ENCODE results near the gene TPRN.

TPRN gene

DNA sequence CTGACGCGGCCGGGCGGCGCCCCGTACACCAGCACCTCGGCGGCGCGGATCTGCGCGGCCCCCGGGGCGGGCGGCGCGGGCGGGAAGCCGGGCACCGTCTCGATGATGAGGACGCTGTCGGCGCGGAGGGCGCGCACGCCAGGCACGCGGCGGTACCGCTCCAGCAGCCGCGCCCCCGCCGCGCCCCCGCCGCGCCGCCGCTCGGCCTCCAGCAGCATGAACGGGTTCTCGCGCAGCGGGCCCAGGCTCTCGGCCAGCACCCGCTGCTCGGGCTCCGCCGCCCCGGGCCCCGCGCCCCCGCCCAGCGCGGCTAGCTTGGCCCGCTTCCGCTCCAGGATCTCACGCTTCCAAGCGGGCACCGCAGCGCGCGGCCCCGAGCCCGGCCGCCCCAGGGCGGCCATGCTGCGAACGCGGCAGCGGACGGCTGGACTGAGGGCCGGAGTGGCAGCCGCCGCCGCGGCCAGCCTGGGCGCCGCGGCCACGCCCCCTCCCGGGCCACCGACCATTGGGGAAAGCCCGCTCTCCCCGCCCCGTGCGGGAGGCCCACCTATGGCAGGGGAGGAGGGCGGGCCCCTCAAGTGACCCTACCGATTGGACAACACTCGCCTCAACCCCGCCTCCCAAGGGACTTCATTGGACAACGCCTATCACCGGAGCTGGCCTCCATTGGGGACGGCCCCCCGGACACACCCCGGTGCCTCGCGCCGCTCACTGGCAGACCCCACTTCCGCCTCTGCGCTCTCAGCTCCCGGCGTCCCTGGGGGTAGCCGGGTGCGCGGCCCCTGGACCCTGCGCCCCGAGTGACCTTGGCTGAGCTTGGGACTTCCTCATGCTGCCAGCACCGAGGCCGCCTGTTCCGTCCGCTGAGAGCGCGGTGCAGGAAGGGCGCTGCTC lies at the start of gene TPRN:
TSS of gene TPRN (minus strand) at position 431 of the 894 bp plus-strand sequence. CDS start at position 401, 30 bp downstream.
- H3K4me3 ChIP-seq (ENCODE audit: low read depth, low read length): peak within 1 kb of the TSS; percentile 79
- ChIA-PET CTCF (interaction anchor here (0.9 to 1.4 kb wide), 7 partner anchors 8 to 171 kb away, joined by 3 to 7 read pairs (median 4); partner anchors contain the start of gene RNF208), POLR2A (interaction anchor here (0.6 to 1.7 kb wide), 10 partner anchors 9 to 71 kb away, joined by 3 to 12 read pairs (median 3); partner anchors contain the start of genes ANAPC2 and TUBB4B)
- peak; percentile 89 for DNase-seq (ENCODE audit: low read depth, low spot score)
- TF ChIP-seq, protein P1, sequence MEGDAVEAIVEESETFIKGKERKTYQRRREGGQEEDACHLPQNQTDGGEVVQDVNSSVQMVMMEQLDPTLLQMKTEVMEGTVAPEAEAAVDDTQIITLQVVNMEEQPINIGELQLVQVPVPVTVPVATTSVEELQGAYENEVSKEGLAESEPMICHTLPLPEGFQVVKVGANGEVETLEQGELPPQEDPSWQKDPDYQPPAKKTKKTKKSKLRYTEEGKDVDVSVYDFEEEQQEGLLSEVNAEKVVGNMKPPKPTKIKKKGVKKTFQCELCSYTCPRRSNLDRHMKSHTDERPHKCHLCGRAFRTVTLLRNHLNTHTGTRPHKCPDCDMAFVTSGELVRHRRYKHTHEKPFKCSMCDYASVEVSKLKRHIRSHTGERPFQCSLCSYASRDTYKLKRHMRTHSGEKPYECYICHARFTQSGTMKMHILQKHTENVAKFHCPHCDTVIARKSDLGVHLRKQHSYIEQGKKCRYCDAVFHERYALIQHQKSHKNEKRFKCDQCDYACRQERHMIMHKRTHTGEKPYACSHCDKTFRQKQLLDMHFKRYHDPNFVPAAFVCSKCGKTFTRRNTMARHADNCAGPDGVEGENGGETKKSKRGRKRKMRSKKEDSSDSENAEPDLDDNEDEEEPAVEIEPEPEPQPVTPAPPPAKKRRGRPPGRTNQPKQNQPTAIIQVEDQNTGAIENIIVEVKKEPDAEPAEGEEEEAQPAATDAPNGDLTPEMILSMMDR (IDR thresholded peaks at IDR 0.05; ENCODE audit: insufficient read depth, low read length, missing control alignments): no peak

DNA sequence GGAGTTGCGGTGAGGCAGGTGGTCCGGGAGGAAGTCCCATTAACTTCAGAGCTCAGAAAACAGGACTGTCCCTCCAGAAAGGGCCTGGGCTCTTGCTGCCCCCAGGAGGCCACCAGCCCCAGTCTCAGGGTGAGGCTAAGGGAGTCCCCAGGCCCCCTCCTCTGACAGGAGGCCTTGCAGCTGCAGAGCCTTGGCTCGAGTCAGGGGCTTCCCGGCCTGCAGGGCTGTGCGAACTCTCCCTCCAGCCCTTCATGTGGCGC lies 47.3 kb upstream of the TPRN start:
- DNase-seq (ENCODE audit: low read depth, low spot score): no peak
- TF ChIP-seq, protein P1 (IDR thresholded peaks at IDR 0.05; ENCODE audit: insufficient read depth, low read length, missing control alignments): no peak
- ChIA-PET POLR2A (no interaction called here), CTCF (interaction anchor here (1.4 to 2.3 kb wide), 2 partner anchors 18 to 21 kb away, joined by 4 to 6 read pairs; partner anchors contain the start of gene RNF224)
- H3K4me3 ChIP-seq (ENCODE audit: low read depth, low read length): no peak overlapping the region

DNA sequence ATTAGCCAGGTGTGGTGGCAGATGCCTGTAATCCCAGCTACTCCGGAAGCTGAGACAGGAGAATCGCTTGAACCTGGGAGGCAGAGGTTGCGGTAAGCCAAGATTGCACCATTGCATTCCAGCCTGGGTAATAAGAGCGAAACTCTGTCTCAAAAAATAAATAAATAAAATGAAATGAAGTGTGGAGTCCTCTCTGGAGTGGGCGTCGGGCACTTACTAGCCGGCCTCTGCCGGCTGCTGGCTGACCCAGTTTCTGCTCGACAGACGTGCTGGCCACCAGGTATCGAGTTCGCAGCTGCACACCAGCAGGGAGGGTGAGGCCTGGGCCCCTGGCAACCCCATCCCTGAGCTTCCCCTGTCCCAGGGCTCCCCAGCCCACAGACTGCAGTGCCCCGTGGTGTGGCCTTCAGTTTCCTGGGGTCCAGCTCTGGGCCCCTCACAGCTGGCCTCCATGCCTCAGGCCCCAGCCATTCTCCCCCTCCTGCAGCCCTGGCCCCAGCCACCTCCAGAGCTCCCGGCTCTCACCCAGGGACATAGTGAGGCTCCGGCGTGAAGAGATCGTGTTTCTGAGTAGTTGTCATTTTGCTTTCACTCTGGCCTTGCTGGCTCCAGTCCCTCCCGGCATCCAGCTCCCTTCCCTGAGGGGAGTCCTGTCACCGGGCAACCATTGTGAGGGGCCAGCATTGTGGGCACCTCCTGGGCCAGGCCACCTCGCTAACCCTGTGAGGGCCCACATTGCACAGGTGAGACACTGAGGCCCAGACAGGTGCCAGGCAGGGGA lies 46.8 kb upstream of the TPRN start:
- H3K4me3 ChIP-seq (ENCODE audit: low read depth, low read length): no peak overlapping the region
- POLR2A ChIA-PET: no interaction called here
- CTCF ChIA-PET: interaction anchor here (0.8 to 1.4 kb wide), 2 partner anchors 11 to 18 kb away, joined by 3 to 4 read pairs; no protein-coding TSS in a partner anchor
- DNase-seq (ENCODE audit: low read depth, low spot score): no peak
- TF ChIP-seq, protein P1 (IDR thresholded peaks at IDR 0.05; ENCODE audit: insufficient read depth, low read length, missing control alignments): no peak

DNA sequence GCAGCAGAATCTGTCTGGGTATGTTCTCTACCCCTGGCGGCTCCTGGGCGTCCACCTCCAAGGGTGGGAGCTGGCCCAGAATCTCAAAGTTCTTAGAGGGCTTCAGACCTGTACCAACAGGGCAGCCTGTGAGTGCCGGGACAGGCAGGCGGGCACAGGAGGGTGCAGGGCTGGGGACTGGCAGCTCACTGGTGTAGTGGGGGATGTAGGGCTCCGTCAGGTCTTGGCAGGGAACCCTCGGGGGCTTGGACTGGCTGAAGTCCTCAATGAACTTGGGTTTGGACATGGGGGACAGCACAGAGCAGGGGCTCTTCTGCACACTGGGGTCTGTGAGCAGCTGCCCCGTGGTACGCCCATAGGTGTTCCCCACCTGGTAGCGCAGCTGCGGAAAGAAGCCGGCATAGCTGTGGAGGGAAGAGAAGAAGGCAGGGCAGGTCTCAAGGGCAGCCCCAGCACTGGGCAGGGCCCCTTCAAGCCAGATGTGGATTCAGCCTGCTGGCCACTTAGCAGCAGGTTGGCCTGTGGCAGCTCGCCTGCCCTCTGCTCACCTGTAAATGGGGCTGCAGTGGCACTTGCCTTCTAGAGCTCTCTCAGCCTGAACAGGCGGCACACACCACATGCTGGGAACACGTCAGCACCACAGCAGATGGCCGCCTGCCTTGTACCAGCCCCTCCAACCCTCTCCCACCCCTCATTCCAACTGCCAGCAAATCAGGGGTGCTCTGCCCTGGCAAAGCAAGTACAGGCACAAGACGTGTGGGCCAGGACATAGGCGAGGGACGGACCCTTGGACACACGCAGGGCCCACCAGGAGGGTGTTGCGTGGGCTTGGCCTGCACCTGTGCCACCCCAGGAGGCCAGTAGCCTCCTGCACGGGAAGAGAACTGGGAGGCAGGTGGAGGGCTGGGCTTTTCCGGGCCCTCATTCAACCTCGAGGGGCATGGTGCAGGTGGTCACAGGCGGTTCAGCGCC lies 45.2 kb upstream of the TPRN start:
- DNase-seq (ENCODE audit: low read depth, low spot score): no peak
- H3K4me3 ChIP-seq (ENCODE audit: low read depth, low read length): no peak overlapping the region
- TF ChIP-seq, protein P1 (IDR thresholded peaks at IDR 0.05; ENCODE audit: insufficient read depth, low read length, missing control alignments): no peak
- POLR2A ChIA-PET: interaction anchor here (1.1 to 7.4 kb wide), 2 partner anchors 8 to 116 kb away, joined by 3 to 164 read pairs; partner anchors contain the start of genes NELFB and STPG3
- CTCF ChIA-PET: interaction anchor here (1.1 to 1.7 kb wide), 2 partner anchors 9 kb away, joined by 6 to 7 read pairs; partner anchors contain the start of gene NELFB

DNA sequence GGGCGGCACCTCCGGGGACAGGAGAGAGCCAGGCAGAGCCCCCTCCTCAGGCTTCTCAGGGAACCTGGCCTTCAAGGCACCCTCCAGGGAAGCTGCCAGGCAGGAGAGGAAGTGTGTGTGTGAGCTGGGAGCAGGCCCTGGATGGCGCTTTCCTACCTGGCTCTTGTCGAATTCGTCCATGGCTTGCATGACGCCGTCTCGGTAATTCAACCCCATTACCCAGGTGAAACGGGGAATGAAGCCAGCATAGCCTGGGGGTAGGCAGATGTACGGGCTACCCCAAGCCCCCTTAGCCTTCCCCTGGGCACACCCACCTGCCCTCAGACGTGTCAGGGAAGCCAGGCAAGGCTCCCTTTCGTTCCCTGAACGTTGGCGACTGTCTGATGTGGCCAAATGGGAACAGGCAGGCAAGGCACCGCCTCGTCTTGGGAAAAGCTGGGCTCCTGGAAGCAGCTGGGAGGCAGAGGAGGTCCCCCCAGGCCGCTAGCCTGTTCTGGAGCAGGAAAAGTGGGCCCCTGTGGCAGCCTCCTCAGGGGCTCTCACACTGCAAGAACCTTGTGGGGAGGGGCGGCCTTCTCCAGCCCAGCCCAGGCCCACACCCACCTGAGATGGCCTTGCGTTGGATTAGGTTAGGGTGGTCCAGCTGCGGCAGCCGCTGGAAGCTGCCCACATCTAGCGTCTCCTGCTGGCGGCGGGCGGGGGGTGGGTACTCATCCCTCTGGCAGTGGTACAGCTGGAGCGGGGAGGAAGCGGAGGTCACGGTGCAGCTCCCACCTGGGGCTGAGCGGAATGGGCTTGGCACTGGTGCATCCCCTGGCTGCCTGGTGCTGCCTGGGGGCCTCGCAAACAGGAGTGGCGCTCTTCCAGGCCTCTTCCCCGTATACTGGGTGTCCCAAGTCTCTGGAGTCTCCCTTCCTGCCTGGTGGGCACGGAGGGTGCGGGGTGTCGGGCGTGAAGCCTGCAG lies 44.2 kb upstream of the TPRN start:
- TF ChIP-seq, protein P1 (IDR thresholded peaks at IDR 0.05; ENCODE audit: insufficient read depth, low read length, missing control alignments): no peak
- no peak for DNase-seq (ENCODE audit: low read depth, low spot score)
- ChIA-PET POLR2A (interaction anchor here (0.7 to 7.4 kb wide), 4 partner anchors 9 to 115 kb away, joined by 3 to 164 read pairs (median 4); partner anchors contain the start of genes NELFB, STPG3 and TOR4A), CTCF (interaction anchor here (1.1 to 1.7 kb wide), 2 partner anchors 8 to 10 kb away, joined by 6 to 7 read pairs; partner anchors contain the start of gene NELFB)
- no peak overlapping the region for H3K4me3 ChIP-seq (ENCODE audit: low read depth, low read length)

Measured in AG04449 (cell line).